Fibroblast of peridontal ligament (primary cell): Measurements from ENCODE around the gene HAND1.

Source experiments
- DNase-seq: peaks from one replicate; pipeline ENCODE4 v3.0.0-alpha.2; 2010; ENCODE audit errors: extremely low read depth

The HAND1 gene

GRCh38 chr5:154506049-154506715 lies 28.2 kb upstream of the HAND1 start:
- DNase-seq, result no peak

GRCh38 chr5:154505567-154505966 lies 27.5 kb upstream of the HAND1 start:
- DNase-seq, result no peak

GRCh38 chr5:154503698-154504039 lies 25.6 kb upstream of the HAND1 start:
- no peak for DNase-seq

- DNase-seq, result no peak
Observed at GRCh38 chr5:154502180-154502579, 24.2 kb upstream of the HAND1 start.

- DNase-seq, result no peak
Observed at GRCh38 chr5:154501566-154501965, 23.5 kb upstream of the HAND1 start.

- DNase-seq, result no peak
Observed at GRCh38 chr5:154498994-154499393, 21.0 kb upstream of the HAND1 start.

- no peak for DNase-seq
Observed at GRCh38 chr5:154498591-154498990, 20.6 kb upstream of the HAND1 start.

GRCh38 chr5:154494036-154494435 lies 16.0 kb upstream of the HAND1 start:
- no peak for DNase-seq

GRCh38 chr5:154493274-154493673 lies 15.2 kb upstream of the HAND1 start:
- DNase-seq, result no peak

GRCh38 chr5:154491941-154492340 lies 13.9 kb upstream of the HAND1 start:
- no peak for DNase-seq

GRCh38 chr5:154487541-154487940 lies 9.5 kb upstream of the HAND1 start:
- no peak for DNase-seq

GRCh38 chr5:154486427-154486866 lies 8.4 kb upstream of the HAND1 start:
- no peak for DNase-seq

GRCh38 chr5:154485850-154486426 lies 7.9 kb upstream of the HAND1 start:
- no peak for DNase-seq

GRCh38 chr5:154485096-154485491 lies 7.1 kb upstream of the HAND1 start:
- no peak for DNase-seq

- no peak for DNase-seq
Observed at GRCh38 chr5:154484393-154485095, 6.5 kb upstream of the HAND1 start.

GRCh38 chr5:154483654-154484392 lies 5.8 kb upstream of the HAND1 start:
- DNase-seq, result no peak

GRCh38 chr5:154482528-154483449 lies 4.8 kb upstream of the HAND1 start:
- DNase-seq, result no peak

- no peak for DNase-seq
Observed at GRCh38 chr5:154481584-154482381, 3.8 kb upstream of the HAND1 start.

GRCh38 chr5:154480847-154481246 lies 2.8 kb upstream of the HAND1 start:
- DNase-seq, result no peak

GRCh38 chr5:154479944-154480750 lies 2.1 kb upstream of the HAND1 start:
- DNase-seq, result no peak
